IMR-90 (cell line): ENCODE measurements around the gene GPRIN3. TPM values are rescaled to one million over a fixed set of nuclear protein-coding genes. Genes with fewer than 3 reads are reported as not detected.

Experiments
- ATAC-seq: fragments of 200-7000 bp; cut with Tn5 transposase; 2 replicates; pipeline ENCODE4 v1.9.1; 2020; ENCODE audit warnings: low read depth, mild to moderate bottlenecking, moderate library complexity
- BruUV-seq: library from RNA; stranded (reverse); fragments of 400-500 nt; replicated peaks from 2 replicates; lab custom pipeline; 2021; lab: Mats Ljungman, UMichigan
- CTCF ChIA-PET: fragments of 300-600 bp; formaldehyde crosslinking; extraction: SDS; loops from one replicate; lab custom pipeline; 2021; ENCODE audit warnings: antibody characterized with exemption; lab: Yijun Ruan, JAX
- POLR2A ChIA-PET: fragments of 300-600 bp; sonication (Branson Sonifier 250); formaldehyde crosslinking; loops from one replicate; lab custom pipeline; 2022; ENCODE audit warnings: antibody characterized with exemption; ENCODE audit not compliant: unreplicated experiment; lab: Charles Lee
- DNase-seq: peaks from one replicate; pipeline ENCODE4 v3.0.0; 2013
- H2AFZ ChIP-seq: replicated peaks from 2 replicates; pipeline ENCODE3; 2013; ENCODE audit warnings: low read length, mild to moderate bottlenecking; ENCODE audit not compliant: poor library complexity
- H2AK5ac ChIP-seq: 2 replicates; pipeline ENCODE4 v1.6.1; 2013; ENCODE audit warnings: low read depth, low read length, inconsistent platforms
- H2AK9ac ChIP-seq: replicated peaks from 2 replicates; pipeline ENCODE3; 2013; ENCODE audit warnings: mild to moderate bottlenecking, low read depth, low read length, moderate library complexity; ENCODE audit not compliant: poor library complexity
- H2BK120ac ChIP-seq: 2 replicates; pipeline ENCODE4 v1.6.1; 2013; ENCODE audit warnings: low read depth, low read length, inconsistent platforms
- H2BK15ac ChIP-seq: 3 replicates; pipeline ENCODE4 v1.6.1; 2013; ENCODE audit warnings: low read depth, low read length, inconsistent platforms
- H2BK20ac ChIP-seq: 2 replicates; pipeline ENCODE4 v1.6.1; 2013; ENCODE audit warnings: low read depth, mild to moderate bottlenecking, inconsistent platforms, low read length, moderate library complexity
- H2BK5ac ChIP-seq: 2 replicates; pipeline ENCODE4 v1.6.1; 2013; ENCODE audit warnings: mild to moderate bottlenecking, low read depth, low read length, inconsistent platforms; ENCODE audit not compliant: poor library complexity, severe bottlenecking
- H3K14ac ChIP-seq: replicated peaks from 2 replicates; pipeline ENCODE4 v1.6.1; 2013; ENCODE audit warnings: low read depth, low read length, inconsistent platforms
- H3K18ac ChIP-seq: 2 replicates; pipeline ENCODE4 v1.6.1; 2013; ENCODE audit warnings: low read depth, low read length, control low read depth
- H3K23ac ChIP-seq: 2 replicates; pipeline ENCODE4 v1.6.1; 2013; ENCODE audit warnings: low read depth, low read length, inconsistent platforms
- H3K27ac ChIP-seq: 2 replicates; pipeline ENCODE4 v1.5.1; 2013; ENCODE audit warnings: mild to moderate bottlenecking, control low read depth, low read length; ENCODE audit not compliant: insufficient read depth
- H3K27me3 ChIP-seq: 2 replicates; pipeline ENCODE4 v1.6.1; 2013; ENCODE audit warnings: low read length; ENCODE audit not compliant: control insufficient read depth, insufficient read depth
- H3K36me3 ChIP-seq: 2 replicates; pipeline ENCODE4 v1.6.1; 2013; ENCODE audit warnings: low read length, mixed read lengths; ENCODE audit not compliant: control insufficient read depth, insufficient read depth
- H3K4ac ChIP-seq: 2 replicates; pipeline ENCODE4 v1.6.1; 2013; ENCODE audit warnings: low read depth, low read length, inconsistent platforms
- H3K4me1 ChIP-seq: 2 replicates; pipeline ENCODE4 v1.6.1; 2013; ENCODE audit warnings: low read length, mixed read lengths; ENCODE audit not compliant: control insufficient read depth, insufficient read depth
- H3K4me2 ChIP-seq: 2 replicates; pipeline ENCODE4 v1.6.1; 2013; ENCODE audit warnings: low read depth, mild to moderate bottlenecking, control low read depth, low read length, moderate library complexity
- H3K4me3 ChIP-seq: 2 replicates; pipeline ENCODE4 v1.5.1; 2013; ENCODE audit warnings: low read depth, mild to moderate bottlenecking, control low read depth, low read length, moderate library complexity; ENCODE audit not compliant: insufficient read depth
- H3K56ac ChIP-seq: 2 replicates; pipeline ENCODE4 v1.6.1; 2013; ENCODE audit warnings: low read length, inconsistent platforms; ENCODE audit not compliant: insufficient read depth; ENCODE audit errors: extremely low read depth
- H3K79me1 ChIP-seq, 2 experiments: 2 replicates each; pipeline ENCODE4 v1.6.1; 2013; ENCODE audit warnings: low read length in 2 of 2, inconsistent platforms in 1 of 2, low read depth in 1 of 2
- H3K9ac ChIP-seq: 2 replicates; pipeline ENCODE4 v1.6.1; 2013; ENCODE audit warnings: low read depth, low read length, control low read depth
- H3K9me1 ChIP-seq: 2 replicates; pipeline ENCODE4 v1.6.1; 2013; ENCODE audit warnings: low read length, inconsistent platforms; ENCODE audit not compliant: insufficient read depth
- H3K9me3 ChIP-seq: 2 replicates; pipeline ENCODE4 v1.6.1; 2013; ENCODE audit warnings: low read length; ENCODE audit not compliant: control insufficient read depth, insufficient read depth
- H4K20me1 ChIP-seq: 2 replicates; pipeline ENCODE4 v1.6.1; 2013; ENCODE audit warnings: low read length, inconsistent platforms; ENCODE audit not compliant: insufficient read depth
- H4K5ac ChIP-seq: 2 replicates; pipeline ENCODE4 v1.6.1; 2013; ENCODE audit warnings: mild to moderate bottlenecking, low read depth, low read length, control low read depth
- H4K8ac ChIP-seq, 2 experiments: 2 replicates each; pipeline ENCODE4 v1.6.1; 2013; ENCODE audit warnings: low read depth in 2 of 2, low read length in 2 of 2, control low read depth in 1 of 2, inconsistent platforms in 1 of 2
- H4K91ac ChIP-seq: 2 replicates; pipeline ENCODE4 v1.6.1; 2013; ENCODE audit warnings: low read depth, low read length, inconsistent platforms; ENCODE audit not compliant: insufficient read depth
- CEBPB ChIP-seq: IDR thresholded peaks from 2 replicates; pipeline ENCODE4 v1.6.1; 2012; ENCODE audit warnings: low read depth, low read length, improper control_type of control experiment
- CTCF ChIP-seq: conservative IDR thresholded peaks from 2 replicates; pipeline ENCODE4 v1.5.1; 2012; ENCODE audit warnings: mild to moderate bottlenecking, low read depth, low read length, improper control_type of control experiment
- ELK1 ChIP-seq: fragments of 150-350 bp; IDR thresholded peaks from 2 replicates; pipeline ENCODE4 v1.6.1; 2016; ENCODE audit warnings: low read depth, mild to moderate bottlenecking, low read length, moderate library complexity, borderline replicate concordance
- FOS ChIP-seq: fragments of 150-350 bp; IDR thresholded peaks from 2 replicates; pipeline ENCODE4 v1.6.1; 2016; ENCODE audit warnings: low read depth, low read length
- MAZ ChIP-seq: IDR thresholded peaks from 2 replicates; pipeline ENCODE4 v1.6.1; 2012; ENCODE audit warnings: low read depth, mild to moderate bottlenecking, low read length, improper control_type of control experiment, moderate library complexity, borderline replicate concordance
- MXI1 ChIP-seq: IDR thresholded peaks from 2 replicates; pipeline ENCODE4 v1.6.1; 2012; ENCODE audit warnings: low read depth, mild to moderate bottlenecking, low read length, moderate library complexity, borderline replicate concordance
- RAD21 ChIP-seq: IDR thresholded peaks from 2 replicates; pipeline ENCODE4 v1.6.1; 2012; ENCODE audit warnings: low read length, improper control_type of control experiment
- RCOR1 ChIP-seq: IDR thresholded peaks from 2 replicates; pipeline ENCODE4 v1.6.1; 2012; ENCODE audit warnings: mild to moderate bottlenecking, low read length, improper control_type of control experiment; ENCODE audit not compliant: insufficient replicate concordance
- RFX5 ChIP-seq: IDR thresholded peaks from 2 replicates; pipeline ENCODE4 v1.8.0; 2012; ENCODE audit warnings: low read depth, mild to moderate bottlenecking, low read length, moderate library complexity
- WGBS, 2 experiments: methylation state at CpG; one replicate each; pipeline versions ENCODE4 v1.1.5 to v1.1.7; 2013; ENCODE audit warnings: missing lambda C conversion rate in 2 of 2; ENCODE audit not compliant: insufficient read length in 1 of 2; ENCODE audit errors: extremely low coverage in 2 of 2; 5-methylcytosine and 5-hydroxymethylcytosine counted together
- dilution Hi-C: fragments of 300-500 bp; cut with HindIII; formaldehyde crosslinking; loops from one replicate; pipeline ENCODE4 v1.14.3; 2018; ENCODE audit warnings: low sequenced_read_pairs; ENCODE audit not compliant: unreplicated experiment
- in situ Hi-C: fragments of 300-500 bp; cut with MboI; formaldehyde crosslinking; loops from 3 replicates; pipeline ENCODE4 v1.14.3; 2019; ENCODE audit warnings: low sequenced_read_pairs, inconsistent platforms, mixed read lengths
- intact Hi-C: fragments of 100-400 bp; cut with micrococcal nuclease; formaldehyde crosslinking; loops from 2 replicates; pipeline ENCODE4 v1.10.0; 2022
- polyA plus RNA-seq, 3 experiments: library from polyadenylated mRNA; depleted of rRNA; stranded (reverse); fragments of >200 nt; gene quantifications; 2 replicates each; pipeline ENCODE4 v1.2.3, GENCODE V29; 2012; ENCODE audit warnings: low replicate concordance in 1 of 3
- total RNA-seq: library from RNA; depleted of rRNA; stranded (reverse); fragments of >200 nt; gene quantifications from 2 replicates; pipeline ENCODE4 v1.2.3, GENCODE V29; 2012
- TF ChIP-seq, protein P1 (sequence below): fragments of 150-350 bp; IDR thresholded peaks from 2 replicates; pipeline ENCODE4 v1.6.1; 2017; ENCODE audit warnings: mild to moderate bottlenecking, antibody characterized with exemption, low read length, low read depth

GPRIN3 gene
- total and polyA plus RNA-seq, 2 of the 4 experiments (the other 2 are of a cell fraction), result under 0.01 TPM; not detected in 1

GRCh38 chr4:89351201-89351600, 43.6 kb upstream of the GPRIN3 start:
- no peak overlapping the region for H2BK20ac ChIP-seq
- no peak overlapping the region for H2BK5ac ChIP-seq
- no TSS peak for BruUV-seq
- no CpG with 5 or more reads among the region's 2 CpGs for WGBS, 2 experiments
- H3K9me3 ChIP-seq, result no peaks in the 10 kb centered on the region
- no peak overlapping the region for H4K91ac ChIP-seq
- H4K5ac ChIP-seq, result no peak overlapping the region
- H3K9ac ChIP-seq, result no peak overlapping the region
- no peaks in the 10 kb centered on the region for H4K20me1 ChIP-seq
- no peak overlapping the region for H2AFZ ChIP-seq
- H3K9me1 ChIP-seq, result no peaks in the 10 kb centered on the region
- H3K4ac ChIP-seq, result no peak overlapping the region
- ATAC-seq (no peak), DNase-seq (no peak)
- intact Hi-C loops (no loop called here), dilution Hi-C loops (no loop called here), in situ Hi-C loops (no loop called here)
- no peak overlapping the region for H2BK120ac ChIP-seq
- H4K8ac ChIP-seq, result no peak overlapping the region
- no peak overlapping the region for H3K56ac ChIP-seq
- H3K23ac ChIP-seq, result no peak overlapping the region
- no peak overlapping the region for H3K4me2 ChIP-seq
- H3K27me3 ChIP-seq, result no peaks in the 10 kb centered on the region
- no peak overlapping the region for H3K18ac ChIP-seq
- H2AK9ac ChIP-seq, result no peak overlapping the region
- H3K36me3 ChIP-seq, result no peaks in the 10 kb centered on the region
- H3K4me3 ChIP-seq, result no peak overlapping the region
- no peak overlapping the region for H2BK15ac ChIP-seq
- H3K79me1 ChIP-seq, result no peaks in the 10 kb centered on the region
- ChIA-PET POLR2A (no interaction called here), CTCF (no interaction called here)
- TF ChIP-seq, protein P1, sequence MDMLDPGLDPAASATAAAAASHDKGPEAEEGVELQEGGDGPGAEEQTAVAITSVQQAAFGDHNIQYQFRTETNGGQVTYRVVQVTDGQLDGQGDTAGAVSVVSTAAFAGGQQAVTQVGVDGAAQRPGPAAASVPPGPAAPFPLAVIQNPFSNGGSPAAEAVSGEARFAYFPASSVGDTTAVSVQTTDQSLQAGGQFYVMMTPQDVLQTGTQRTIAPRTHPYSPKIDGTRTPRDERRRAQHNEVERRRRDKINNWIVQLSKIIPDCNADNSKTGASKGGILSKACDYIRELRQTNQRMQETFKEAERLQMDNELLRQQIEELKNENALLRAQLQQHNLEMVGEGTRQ, result no peak
- TF ChIP-seq RCOR1 (no peak), MXI1 (no peak), ELK1 (no peak), MAZ (no peak), RFX5 (no peak), CTCF (no peak), RAD21 (no peak), FOS (no peak), CEBPB (no peak)
- H3K4me1 ChIP-seq, result no peaks in the 10 kb centered on the region
- no peak overlapping the region for H3K27ac ChIP-seq
- no peak overlapping the region for H2AK5ac ChIP-seq
- no peak overlapping the region for H3K14ac ChIP-seq
